RWPE2 (cell line): ENCODE data around the gene HECW1.

ENCODE experiments used
- ATAC-seq: fragments of 200-7000 bp; cut with Tn5 transposase; 3 replicates; pipeline ENCODE4 v1.9.1; 2021; ENCODE audit warnings: low read depth
- DNase-seq: peaks from one replicate; pipeline ENCODE4 v3.0.0-alpha.2; 2020; ENCODE audit warnings: low spot score
- H3K27ac ChIP-seq: fragments of 450-650 bp; 2 replicates; pipeline ENCODE4 v1.5.1; 2017; ENCODE audit warnings: mild to moderate bottlenecking; ENCODE audit not compliant: poor library complexity, severe bottlenecking
- H3K27me3 ChIP-seq: fragments of 250-450 bp; sonication (Bioruptor Pico); 2 replicates; pipeline ENCODE4 v1.5.1; 2021; ENCODE audit warnings: mild to moderate bottlenecking, moderate library complexity; ENCODE audit not compliant: insufficient read depth, poor library complexity, severe bottlenecking
- H3K36me3 ChIP-seq: fragments of 250-450 bp; sonication (Bioruptor Pico); 2 replicates; pipeline ENCODE4 v1.5.1; 2020; ENCODE audit warnings: low read depth, mild to moderate bottlenecking, moderate library complexity
- H3K4me1 ChIP-seq: fragments of 250-450 bp; sonication (Bioruptor Pico); 2 replicates; pipeline ENCODE4 v1.5.1; 2021; ENCODE audit warnings: mild to moderate bottlenecking, moderate library complexity; ENCODE audit not compliant: insufficient read depth, poor library complexity, severe bottlenecking
- H3K4me3 ChIP-seq: fragments of 250-450 bp; sonication (Bioruptor Pico); 2 replicates; pipeline ENCODE4 v1.5.1; 2021; ENCODE audit warnings: mild to moderate bottlenecking, moderate library complexity; ENCODE audit not compliant: severe bottlenecking
- H3K9me3 ChIP-seq: fragments of 250-450 bp; sonication (Bioruptor Pico); 2 replicates; pipeline ENCODE4 v1.5.1; 2021; ENCODE audit warnings: mild to moderate bottlenecking, moderate library complexity; ENCODE audit not compliant: severe bottlenecking
- CTCF ChIP-seq: fragments of 450-650 bp; IDR thresholded peaks from one replicate; pipeline ENCODE4 v1.5.1; 2017; ENCODE audit warnings: mild to moderate bottlenecking, moderate library complexity; ENCODE audit not compliant: poor library complexity, severe bottlenecking

HECW1 gene

GRCh38 chr7:43486634-43487033, 374.2 kb downstream of the HECW1 start:
- no peaks in the 10 kb centered on the region for H3K27me3 ChIP-seq
- peaks cover 4% of the 10 kb centered on the region for H3K4me1 ChIP-seq
- no peak overlapping the region for H3K27ac ChIP-seq
- H3K4me3 ChIP-seq = no peak overlapping the region
- H3K9me3 ChIP-seq = no peaks in the 10 kb centered on the region
- no peaks in the 10 kb centered on the region for H3K36me3 ChIP-seq
- DNase-seq = no peak
- ATAC-seq = no peak
- TF ChIP-seq CTCF = no peak

GRCh38 chr7:43487731-43488073, 375.3 kb downstream of the HECW1 start:
- Histone ChIP-seq H3K27ac (no peak overlapping the region), H3K9me3 (no peaks in the 10 kb centered on the region), H3K36me3 (no peaks in the 10 kb centered on the region), H3K4me1 (peaks cover 10% of the 10 kb centered on the region), H3K27me3 (no peaks in the 10 kb centered on the region), H3K4me3 (no peak overlapping the region)
- DNase-seq (no peak), ATAC-seq (no peak)
- no peak for TF ChIP-seq CTCF

DNA sequence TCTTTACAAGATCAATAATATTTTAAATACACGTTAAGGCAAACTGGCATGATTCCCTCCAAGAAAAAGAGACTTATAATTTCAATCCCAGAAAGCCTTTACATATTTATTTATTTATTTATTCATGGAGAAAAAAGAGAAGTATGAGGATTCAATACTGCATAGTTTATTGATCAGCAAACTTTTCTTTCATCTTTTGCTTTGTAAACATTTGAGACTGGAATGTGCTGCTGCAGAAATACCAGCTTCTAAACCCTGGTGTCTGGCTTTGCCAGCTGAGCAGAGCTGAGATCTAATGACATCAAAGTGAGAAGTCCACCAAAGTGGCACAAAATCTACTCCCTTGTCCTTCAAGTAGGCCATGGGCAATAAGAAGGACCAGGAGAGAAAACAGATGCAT, 376.8 kb downstream of the HECW1 start:
- TF ChIP-seq CTCF = no peak
- ATAC-seq (no peak), DNase-seq (no peak)
- H3K36me3 ChIP-seq = no peaks in the 10 kb centered on the region
- no peak overlapping the region for H3K4me3 ChIP-seq
- no peaks in the 10 kb centered on the region for H3K27me3 ChIP-seq
- H3K9me3 ChIP-seq = no peaks in the 10 kb centered on the region
- H3K4me1 ChIP-seq = peaks cover 8% of the 10 kb centered on the region
- H3K27ac ChIP-seq = no peak overlapping the region

DNA sequence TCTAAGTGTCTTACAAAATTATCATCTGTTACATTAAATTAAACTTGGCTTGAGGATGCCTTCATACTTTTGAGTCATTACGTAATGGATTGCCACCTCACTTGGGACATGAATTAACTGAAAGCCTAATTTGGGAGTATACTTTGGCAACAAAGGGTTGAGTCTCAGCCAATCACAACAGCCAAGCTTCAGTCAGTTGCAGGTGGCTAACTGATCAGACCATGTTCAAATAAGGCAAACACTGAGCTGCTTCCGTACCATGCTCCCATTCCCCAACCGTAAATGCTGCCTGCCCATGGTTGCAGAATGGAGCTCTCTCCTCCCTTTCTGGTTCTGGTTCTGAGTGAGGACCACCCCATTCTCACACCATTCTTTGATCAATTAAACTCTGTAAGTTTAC, 377.6 kb downstream of the HECW1 start:
- TF ChIP-seq CTCF = no peak
- H3K9me3 ChIP-seq = no peaks in the 10 kb centered on the region
- DNase-seq (no peak), ATAC-seq (no peak)
- H3K4me3 ChIP-seq = no peak overlapping the region
- no peaks in the 10 kb centered on the region for H3K27me3 ChIP-seq
- no peak overlapping the region for H3K27ac ChIP-seq
- H3K4me1 ChIP-seq = peaks cover 8% of the 10 kb centered on the region
- no peaks in the 10 kb centered on the region for H3K36me3 ChIP-seq

DNA sequence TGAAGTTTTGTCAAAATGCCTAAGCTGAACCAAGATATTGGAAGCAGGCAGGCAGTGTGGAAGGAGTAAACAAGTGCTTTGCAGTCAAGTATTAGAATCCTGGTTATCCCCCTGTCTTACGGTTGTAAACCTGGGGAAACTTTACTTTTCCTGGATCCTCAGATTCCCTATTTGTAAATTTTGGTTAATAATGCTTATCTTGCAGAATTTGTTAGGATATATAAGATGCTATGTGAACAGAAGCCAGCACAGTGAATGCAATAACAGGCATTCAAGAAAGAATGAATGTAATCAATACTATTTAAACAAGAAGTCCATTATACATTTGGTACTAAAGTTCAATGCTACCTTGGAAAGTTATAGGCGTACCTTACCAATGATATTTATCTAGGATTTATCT, 378.7 kb downstream of the HECW1 start:
- Histone ChIP-seq H3K4me3 (no peak overlapping the region), H3K36me3 (no peaks in the 10 kb centered on the region), H3K27ac (no peak overlapping the region), H3K9me3 (no peaks in the 10 kb centered on the region), H3K27me3 (no peaks in the 10 kb centered on the region), H3K4me1 (peaks cover 8% of the 10 kb centered on the region)
- no peak for DNase-seq
- TF ChIP-seq CTCF = no peak
- ATAC-seq = no peak
